ENCODE data around the gene CSAD. TPM values are rescaled to one million over a fixed set of nuclear protein-coding genes. Genes with fewer than 3 reads are reported as not detected.

The CSAD gene
- polyA plus RNA-seq, 1 donor (not counting 4 experiments of a cell fraction or from before 2014, with no cell fraction given), result 19.5 TPM

- Histone ChIP-seq H3K4me1 (ENCODE audit: control insufficient read depth, extremely low read depth, insufficient read depth, low read length) (peaks cover 30% of the 10 kb centered on the region), H3K9me3 (ENCODE audit: control insufficient read depth, low read depth, low read length) (no peaks in the 10 kb centered on the region), H3K79me2 (ENCODE audit: control insufficient read depth, insufficient read depth, low read length) (peaks cover 24% of the 10 kb centered on the region), H3K4me3 (ENCODE audit: control insufficient read depth in 2 of 3, extremely low read depth in 1 of 3, insufficient read depth in 2 of 3, low read depth in 1 of 3, low read length in 3 of 3) (no peak overlapping the region), H3K9me1 (ENCODE audit: control insufficient read depth, extremely low read depth, insufficient read depth, low read length) (no peaks in the 10 kb centered on the region), H3K27me3 (ENCODE audit: control insufficient read depth, extremely low read depth, insufficient read depth, low read length) (no peaks in the 10 kb centered on the region), H3K4me2 (ENCODE audit: control insufficient read depth, extremely low read depth, insufficient read depth, low read depth, low read length) (no peak overlapping the region), H3K9ac (ENCODE audit: control insufficient read depth, extremely low read depth, insufficient read depth, low read length) (no peak overlapping the region), H3K36me3 (ENCODE audit: control insufficient read depth in 2 of 2, extremely low read depth in 1 of 2, insufficient read depth in 2 of 2, low read length in 2 of 2) (peaks cover 39 to 56% of the 10 kb centered on the region in 2 experiments), H2AFZ (ENCODE audit: control insufficient read depth, low read length) (no peak overlapping the region), H3K27ac (ENCODE audit: control insufficient read depth, insufficient read depth, low read length) (no peak overlapping the region), H4K20me1 (ENCODE audit: control insufficient read depth, extremely low read depth, insufficient read depth, low read length) (no peaks in the 10 kb centered on the region)
- no peak for FAIRE-seq
- TF ChIP-seq EZH2 (IDR thresholded peaks at IDR 0.05; ENCODE audit: low read length) (no peak), CTCF (optimal IDR thresholded peaks at IDR 0.05 in 1 of 3, IDR thresholded peaks at IDR 0.05 in 1 of 3, conservative IDR thresholded peaks at IDR 0.05 in 1 of 3; ENCODE audit: extremely low read depth in 1 of 3, insufficient read depth in 2 of 3, low read length in 3 of 3) (no peak)
- no peak for DNase-seq (ENCODE audit: low read depth, low spot score)
- dilution Hi-C loops (cut with MboI; ENCODE audit: extremely low pct_ligation_motif_present, low sequenced_read_pairs), result no loop called here
Measured at GRCh38 chr12:53214687-53215455, 34.1 kb upstream of the CSAD start.

GRCh38 chr12:53214221-53214620 is 33.5 kb upstream of the CSAD start:
- Histone ChIP-seq H3K27me3 (ENCODE audit: control insufficient read depth, extremely low read depth, insufficient read depth, low read length) (no peaks in the 10 kb centered on the region), H3K4me2 (ENCODE audit: control insufficient read depth, extremely low read depth, insufficient read depth, low read depth, low read length) (no peak overlapping the region), H3K4me3 (ENCODE audit: control insufficient read depth in 2 of 3, extremely low read depth in 1 of 3, insufficient read depth in 2 of 3, low read depth in 1 of 3, low read length in 3 of 3) (no peak overlapping the region), H2AFZ (ENCODE audit: control insufficient read depth, low read length) (no peak overlapping the region), H3K79me2 (ENCODE audit: control insufficient read depth, insufficient read depth, low read length) (peaks cover 18% of the 10 kb centered on the region), H3K4me1 (ENCODE audit: control insufficient read depth, extremely low read depth, insufficient read depth, low read length) (peaks cover 26% of the 10 kb centered on the region), H3K9me3 (ENCODE audit: control insufficient read depth, low read depth, low read length) (no peaks in the 10 kb centered on the region), H3K36me3 (ENCODE audit: control insufficient read depth in 2 of 2, extremely low read depth in 1 of 2, insufficient read depth in 2 of 2, low read length in 2 of 2) (peaks cover 40 to 57% of the 10 kb centered on the region in 2 experiments), H3K27ac (ENCODE audit: control insufficient read depth, insufficient read depth, low read length) (no peak overlapping the region), H3K9ac (ENCODE audit: control insufficient read depth, extremely low read depth, insufficient read depth, low read length) (no peak overlapping the region), H4K20me1 (ENCODE audit: control insufficient read depth, extremely low read depth, insufficient read depth, low read length) (no peaks in the 10 kb centered on the region), H3K9me1 (ENCODE audit: control insufficient read depth, extremely low read depth, insufficient read depth, low read length) (no peaks in the 10 kb centered on the region)
- no peak for DNase-seq (ENCODE audit: low read depth, low spot score)
- no peak for FAIRE-seq
- dilution Hi-C loops (cut with MboI; ENCODE audit: extremely low pct_ligation_motif_present, low sequenced_read_pairs), result no loop called here
- TF ChIP-seq CTCF (optimal IDR thresholded peaks at IDR 0.05 in 1 of 3, IDR thresholded peaks at IDR 0.05 in 1 of 3, conservative IDR thresholded peaks at IDR 0.05 in 1 of 3; ENCODE audit: extremely low read depth in 1 of 3, insufficient read depth in 2 of 3, low read length in 3 of 3) (no peak), EZH2 (IDR thresholded peaks at IDR 0.05; ENCODE audit: low read length) (no peak)

Measured in keratinocyte (primary cell).